ENCODE measurements around the gene P2RX7.

Gene P2RX7

GRCh38 chr12:121229826-121230537, 97.3 kb downstream of the P2RX7 start:
- DNase-seq (ENCODE audit: low read depth in 3 of 3), result peak in 1 of 3 experiments; percentile 30

GRCh38 chr12:121230538-121230907, 97.8 kb downstream of the P2RX7 start:
- no peak for DNase-seq (ENCODE audit: low read depth in 3 of 3)

GRCh38 chr12:121232163-121232562, 99.5 kb downstream of the P2RX7 start:
- no peak for DNase-seq (ENCODE audit: low read depth in 3 of 3)

GRCh38 chr12:121232977-121233627, 100.4 kb downstream of the P2RX7 start:
- DNase-seq (ENCODE audit: low read depth in 3 of 3), result no peak

GRCh38 chr12:121233628-121234020, 100.9 kb downstream of the P2RX7 start:
- no peak for DNase-seq (ENCODE audit: low read depth in 3 of 3)

- DNase-seq (ENCODE audit: low read depth in 3 of 3), result no peak
Observed at GRCh38 chr12:121236776-121237175, 104.1 kb downstream of the P2RX7 start.

- DNase-seq (ENCODE audit: low read depth in 3 of 3), result no peak
Observed at GRCh38 chr12:121237415-121237814, 104.7 kb downstream of the P2RX7 start.
